Measurements from ENCODE around the gene NUP85.

NUP85 gene

GRCh38 chr17:75261336-75262111 is 56.0 kb downstream of the NUP85 start, which contains the start of the genes GGA3 and MRPS7:
TSS of gene GGA3 (minus strand) at chr17:75261606. CDS start at chr17:75261587, 19 bp downstream.
TSS of gene MRPS7 (plus strand) at chr17:75261879. CDS start at chr17:75261901, 22 bp downstream.
- DNase-seq (ENCODE audit: low read depth), result peak; percentile 87

DNA sequence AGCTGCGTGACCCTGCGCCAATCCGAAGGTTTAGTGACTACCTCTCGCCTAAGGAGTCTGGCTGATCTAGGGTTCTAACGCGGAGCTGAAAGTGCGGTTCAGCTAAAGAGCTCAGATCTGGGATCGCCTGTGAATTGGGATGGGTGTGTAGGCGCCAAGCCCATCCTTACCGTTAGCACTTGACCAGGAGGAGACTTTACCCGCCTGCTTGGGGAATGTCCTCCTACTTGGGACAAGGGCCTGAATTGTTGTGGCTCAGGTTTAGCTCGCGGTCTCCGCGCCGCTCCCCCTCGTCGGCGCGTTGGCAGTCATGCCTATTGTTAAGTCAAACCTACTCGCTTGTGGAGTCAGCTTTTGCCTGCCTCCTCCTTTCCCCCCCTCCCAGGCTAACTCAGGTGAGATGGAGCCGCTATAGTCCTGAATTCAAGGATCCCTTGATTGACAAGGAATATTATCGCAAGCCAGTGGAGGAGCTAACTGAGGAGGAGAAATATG is 56.7 kb downstream of the NUP85 start:
- no peak for DNase-seq (ENCODE audit: low read depth)
- peak overlapping the region; percentile 98 for H3K4me3 ChIP-seq (ENCODE audit: control insufficient read depth, low read depth, low read length)
- TF ChIP-seq CTCF (conservative IDR thresholded peaks at IDR 0.05; ENCODE audit: control insufficient read depth, insufficient read depth, low read depth, low read length), result no peak

More at GRCh38 chr17:75261336-75262111, 56.0 kb downstream of the NUP85 start, which contains the start of the genes GGA3 and MRPS7:
- peak within 1 kb of the TSS; percentile 98 for H3K4me3 ChIP-seq (ENCODE audit: control insufficient read depth, low read depth, low read length)
- no peak for TF ChIP-seq CTCF (conservative IDR thresholded peaks at IDR 0.05; ENCODE audit: control insufficient read depth, insufficient read depth, low read depth, low read length)

GRCh38 chr17:75263055-75263454 is 57.6 kb downstream of the NUP85 start:
- no peak for TF ChIP-seq CTCF (conservative IDR thresholded peaks at IDR 0.05; ENCODE audit: control insufficient read depth, insufficient read depth, low read depth, low read length)
- no peak for DNase-seq (ENCODE audit: low read depth)
- H3K4me3 ChIP-seq (ENCODE audit: control insufficient read depth, low read depth, low read length), result no peak overlapping the region

DNA sequence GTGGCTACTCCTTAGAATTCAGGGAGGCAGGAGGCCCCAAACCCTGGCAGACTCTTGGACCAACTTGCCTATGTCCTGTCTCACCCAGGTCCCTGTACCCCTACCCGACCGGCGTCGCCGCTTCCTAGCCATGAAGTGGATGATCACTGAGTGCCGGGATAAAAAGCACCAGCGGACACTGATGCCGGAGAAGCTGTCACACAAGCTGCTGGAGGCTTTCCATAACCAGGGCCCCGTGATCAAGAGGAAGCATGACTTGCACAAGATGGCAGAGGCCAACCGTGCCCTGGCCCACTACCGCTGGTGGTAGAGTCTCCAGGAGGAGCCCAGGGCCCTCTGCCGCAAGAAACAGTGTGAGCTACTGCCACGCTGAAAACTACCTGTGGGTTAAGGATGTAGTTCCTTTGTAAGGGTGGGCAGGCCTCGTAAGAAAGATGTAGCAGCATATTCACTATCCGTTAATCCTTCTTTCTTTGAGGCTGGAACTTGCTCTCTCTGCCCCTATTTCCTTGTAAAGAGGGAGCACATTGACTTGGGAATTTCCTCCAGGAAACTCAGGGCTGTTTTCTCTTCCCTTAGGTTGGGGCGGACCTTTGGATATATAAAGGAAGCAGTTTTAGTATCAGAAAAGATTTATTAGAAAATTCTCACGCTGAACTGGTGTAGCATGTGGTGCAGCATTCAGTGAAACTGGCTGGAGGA is 60.3 kb downstream of the NUP85 start:
- no peak for TF ChIP-seq CTCF (conservative IDR thresholded peaks at IDR 0.05; ENCODE audit: control insufficient read depth, insufficient read depth, low read depth, low read length)
- no peak for DNase-seq (ENCODE audit: low read depth)
- H3K4me3 ChIP-seq (ENCODE audit: control insufficient read depth, low read depth, low read length), result no peak overlapping the region

GRCh38 chr17:75266316-75267152 is 61.1 kb downstream of the NUP85 start:
- no peak for TF ChIP-seq CTCF (conservative IDR thresholded peaks at IDR 0.05; ENCODE audit: control insufficient read depth, insufficient read depth, low read depth, low read length)
- no peak overlapping the region for H3K4me3 ChIP-seq (ENCODE audit: control insufficient read depth, low read depth, low read length)
- DNase-seq (ENCODE audit: low read depth), result no peak

GRCh38 chr17:75267153-75267410 is 61.6 kb downstream of the NUP85 start:
- H3K4me3 ChIP-seq (ENCODE audit: control insufficient read depth, low read depth, low read length), result no peak overlapping the region
- no peak for DNase-seq (ENCODE audit: low read depth)
- TF ChIP-seq CTCF (conservative IDR thresholded peaks at IDR 0.05; ENCODE audit: control insufficient read depth, insufficient read depth, low read depth, low read length), result no peak

Measured in fibroblast of mammary gland (primary cell).